Neural progenitor cell (in vitro differentiated cells): Measurements from ENCODE around the gene CERS6.

Source experiments
- EZH2phosphoT487 ChIP-seq: fragments of 200-600 bp; sonication (generic); IDR thresholded peaks from 2 replicates; pipeline ENCODE4 v1.6.1; 2017; ENCODE audit warnings: antibody characterized with exemption
- TF ChIP-seq, protein P1 (sequence below): fragments of 200-600 bp; sonication (generic); IDR thresholded peaks from 2 replicates; pipeline ENCODE4 v1.5.1; 2017; ENCODE audit warnings: antibody characterized with exemption, mild to moderate bottlenecking

DNA sequence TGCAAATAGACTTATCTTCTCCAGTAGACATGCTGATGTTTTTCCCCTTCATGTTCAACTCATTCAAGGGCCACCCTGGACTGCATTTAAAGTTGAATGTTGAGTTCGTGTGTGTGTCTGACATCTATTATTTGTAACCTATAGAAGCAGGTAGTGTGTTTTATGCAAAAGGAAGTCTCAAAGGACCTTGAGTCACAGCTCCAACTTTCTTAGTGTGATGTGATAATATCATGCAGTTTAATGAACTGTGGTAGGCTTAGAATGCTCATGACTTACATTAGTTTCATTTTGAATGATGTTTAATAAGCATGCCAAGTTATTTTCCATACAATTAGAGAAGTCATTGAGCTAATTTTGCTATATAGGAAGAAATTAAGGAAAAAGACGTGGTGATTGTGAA lies 67.9 kb downstream of the CERS6 start:
- TF ChIP-seq, protein P1, sequence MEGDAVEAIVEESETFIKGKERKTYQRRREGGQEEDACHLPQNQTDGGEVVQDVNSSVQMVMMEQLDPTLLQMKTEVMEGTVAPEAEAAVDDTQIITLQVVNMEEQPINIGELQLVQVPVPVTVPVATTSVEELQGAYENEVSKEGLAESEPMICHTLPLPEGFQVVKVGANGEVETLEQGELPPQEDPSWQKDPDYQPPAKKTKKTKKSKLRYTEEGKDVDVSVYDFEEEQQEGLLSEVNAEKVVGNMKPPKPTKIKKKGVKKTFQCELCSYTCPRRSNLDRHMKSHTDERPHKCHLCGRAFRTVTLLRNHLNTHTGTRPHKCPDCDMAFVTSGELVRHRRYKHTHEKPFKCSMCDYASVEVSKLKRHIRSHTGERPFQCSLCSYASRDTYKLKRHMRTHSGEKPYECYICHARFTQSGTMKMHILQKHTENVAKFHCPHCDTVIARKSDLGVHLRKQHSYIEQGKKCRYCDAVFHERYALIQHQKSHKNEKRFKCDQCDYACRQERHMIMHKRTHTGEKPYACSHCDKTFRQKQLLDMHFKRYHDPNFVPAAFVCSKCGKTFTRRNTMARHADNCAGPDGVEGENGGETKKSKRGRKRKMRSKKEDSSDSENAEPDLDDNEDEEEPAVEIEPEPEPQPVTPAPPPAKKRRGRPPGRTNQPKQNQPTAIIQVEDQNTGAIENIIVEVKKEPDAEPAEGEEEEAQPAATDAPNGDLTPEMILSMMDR: no peak
- TF ChIP-seq EZH2phosphoT487: no peak
